Measurements from ENCODE around the gene NTN5. TPM values are rescaled to one million over a fixed set of nuclear protein-coding genes. Genes with fewer than 3 reads are reported as not detected.
A peak's percentile ranks its signal among the peaks of the same experiment; 100 is the strongest.

The NTN5 gene
- total RNA-seq, 1 experiment from 2014 or later = 0.57 TPM

DNA sequence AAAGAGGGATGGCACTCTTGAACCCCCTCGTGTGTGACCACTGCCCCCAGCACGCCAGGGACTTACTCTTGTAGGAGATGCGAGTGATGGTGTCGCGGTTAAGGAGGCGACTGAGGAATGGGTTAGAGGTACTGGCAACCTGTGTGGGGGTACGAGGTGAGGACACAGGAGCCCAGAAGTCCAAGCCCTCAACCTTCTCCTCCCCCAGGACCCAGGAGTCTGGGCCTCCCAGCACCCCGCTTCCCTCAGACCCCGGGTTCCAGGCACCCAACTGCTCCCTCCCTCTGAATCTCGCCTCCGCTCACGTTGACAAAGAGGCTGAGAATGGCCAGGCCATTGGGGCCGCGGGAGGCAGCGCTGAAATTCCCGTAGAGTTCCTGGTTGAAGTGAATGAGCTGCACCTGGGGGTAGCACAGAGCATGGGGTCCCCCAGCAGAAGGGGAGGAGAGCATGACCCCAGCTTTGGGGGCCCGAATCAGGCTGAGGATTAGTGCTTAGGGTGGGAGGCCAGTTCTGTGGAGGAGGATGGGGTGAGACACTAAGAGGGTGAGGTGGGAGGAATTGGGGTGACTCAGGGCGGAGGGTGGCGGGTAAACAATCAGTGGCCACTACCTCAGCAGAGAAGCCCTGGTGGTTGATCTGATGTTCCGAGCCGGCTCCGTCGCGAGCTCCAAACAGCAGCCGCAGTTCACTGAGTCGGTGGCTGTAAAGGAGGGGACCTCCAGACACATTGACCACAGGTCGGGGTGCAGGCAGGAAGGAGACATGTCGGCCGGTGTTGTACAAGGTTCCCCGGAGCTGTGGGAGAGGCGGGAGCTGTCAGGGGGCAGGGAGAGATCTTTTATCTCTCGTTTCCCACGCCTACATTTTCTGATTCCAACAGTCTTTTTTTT is 33.1 kb downstream of the NTN5 start:
- peak overlapping the region; percentile 80 for H3K27ac Mint-ChIP-seq (ENCODE audit: unreplicated experiment)
- CTCF ChIA-PET = interaction anchor here (0.6 to 0.7 kb wide), 3 partner anchors 23 to 137 kb away, joined by 3 to 4 read pairs (median 4); no protein-coding TSS in a partner anchor
- no peak for DNase-seq
- H3K36me3 Mint-ChIP-seq (ENCODE audit: insufficient read depth, unreplicated experiment) = peaks cover 45% of the 10 kb centered on the region
- TF ChIP-seq, protein P1, sequence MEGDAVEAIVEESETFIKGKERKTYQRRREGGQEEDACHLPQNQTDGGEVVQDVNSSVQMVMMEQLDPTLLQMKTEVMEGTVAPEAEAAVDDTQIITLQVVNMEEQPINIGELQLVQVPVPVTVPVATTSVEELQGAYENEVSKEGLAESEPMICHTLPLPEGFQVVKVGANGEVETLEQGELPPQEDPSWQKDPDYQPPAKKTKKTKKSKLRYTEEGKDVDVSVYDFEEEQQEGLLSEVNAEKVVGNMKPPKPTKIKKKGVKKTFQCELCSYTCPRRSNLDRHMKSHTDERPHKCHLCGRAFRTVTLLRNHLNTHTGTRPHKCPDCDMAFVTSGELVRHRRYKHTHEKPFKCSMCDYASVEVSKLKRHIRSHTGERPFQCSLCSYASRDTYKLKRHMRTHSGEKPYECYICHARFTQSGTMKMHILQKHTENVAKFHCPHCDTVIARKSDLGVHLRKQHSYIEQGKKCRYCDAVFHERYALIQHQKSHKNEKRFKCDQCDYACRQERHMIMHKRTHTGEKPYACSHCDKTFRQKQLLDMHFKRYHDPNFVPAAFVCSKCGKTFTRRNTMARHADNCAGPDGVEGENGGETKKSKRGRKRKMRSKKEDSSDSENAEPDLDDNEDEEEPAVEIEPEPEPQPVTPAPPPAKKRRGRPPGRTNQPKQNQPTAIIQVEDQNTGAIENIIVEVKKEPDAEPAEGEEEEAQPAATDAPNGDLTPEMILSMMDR (IDR thresholded peaks at IDR 0.05; ENCODE audit: unreplicated experiment) = no peak
- peaks cover 3% of the 10 kb centered on the region for H3K9me3 Mint-ChIP-seq (ENCODE audit: low read depth, unreplicated experiment)
- intact Hi-C loops (cut with micrococcal nuclease; ENCODE audit: unreplicated experiment) = loop anchor here (5.0 kb wide), 1 partner anchor 328 kb away; the partner anchor contains the start of gene FTL
- peak overlapping the region; percentile 70 for H3K4me3 Mint-ChIP-seq (ENCODE audit: low read depth, unreplicated experiment)
- no TSS peak for BruUV-seq (replicated peaks)
- peaks cover 35% of the 10 kb centered on the region for H3K4me1 Mint-ChIP-seq (ENCODE audit: low read depth, unreplicated experiment)
- H3K27me3 Mint-ChIP-seq (ENCODE audit: unreplicated experiment) = peaks cover 58% of the 10 kb centered on the region

DNA sequence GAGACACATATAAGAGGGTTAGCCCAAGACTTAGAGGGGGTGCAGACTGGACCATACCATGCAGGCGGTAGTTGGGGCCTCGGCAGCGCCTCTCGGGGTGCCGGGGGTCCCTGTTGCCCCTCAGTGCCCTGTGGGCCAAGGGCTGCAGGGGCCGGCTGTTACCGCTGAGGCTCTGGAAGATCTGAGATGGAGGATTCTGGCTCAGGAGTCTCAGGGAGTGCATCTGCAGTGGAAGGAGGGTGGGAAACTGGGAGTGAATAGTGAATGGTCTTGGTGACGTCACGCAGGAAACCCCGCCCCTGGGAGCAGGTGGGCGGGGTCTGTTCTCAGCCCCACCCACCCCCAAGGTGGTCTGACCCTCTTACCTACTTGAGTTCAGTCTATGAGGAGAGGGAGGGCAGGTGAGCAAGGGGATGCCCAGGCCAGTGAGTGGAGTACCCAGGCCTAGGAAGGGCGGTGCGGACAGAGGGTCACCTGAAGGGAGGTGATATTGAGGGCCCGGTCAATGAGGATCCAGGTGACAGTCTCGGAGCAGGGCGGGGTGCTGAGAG is 33.9 kb downstream of the NTN5 start:
- H3K9me3 Mint-ChIP-seq (ENCODE audit: low read depth, unreplicated experiment) = peaks cover 3% of the 10 kb centered on the region
- peak overlapping the region; percentile 70 for H3K4me3 Mint-ChIP-seq (ENCODE audit: low read depth, unreplicated experiment)
- peaks cover 35% of the 10 kb centered on the region for H3K4me1 Mint-ChIP-seq (ENCODE audit: low read depth, unreplicated experiment)
- TF ChIP-seq, protein P1 (IDR thresholded peaks at IDR 0.05; ENCODE audit: unreplicated experiment) = no peak
- BruUV-seq (replicated peaks) = no TSS peak
- peak overlapping the region; percentile 80 for H3K27ac Mint-ChIP-seq (ENCODE audit: unreplicated experiment)
- intact Hi-C loops (cut with micrococcal nuclease; ENCODE audit: unreplicated experiment) = loop anchor here (5.0 kb wide), 1 partner anchor 328 kb away; the partner anchor contains the start of gene FTL
- CTCF ChIA-PET = interaction anchor here (0.6 kb wide), 2 partner anchors 100 to 137 kb away, joined by 3 to 4 read pairs; no protein-coding TSS in a partner anchor
- DNase-seq = no peak
- peaks cover 51% of the 10 kb centered on the region for H3K36me3 Mint-ChIP-seq (ENCODE audit: insufficient read depth, unreplicated experiment)
- H3K27me3 Mint-ChIP-seq (ENCODE audit: unreplicated experiment) = peaks cover 58% of the 10 kb centered on the region

DNA sequence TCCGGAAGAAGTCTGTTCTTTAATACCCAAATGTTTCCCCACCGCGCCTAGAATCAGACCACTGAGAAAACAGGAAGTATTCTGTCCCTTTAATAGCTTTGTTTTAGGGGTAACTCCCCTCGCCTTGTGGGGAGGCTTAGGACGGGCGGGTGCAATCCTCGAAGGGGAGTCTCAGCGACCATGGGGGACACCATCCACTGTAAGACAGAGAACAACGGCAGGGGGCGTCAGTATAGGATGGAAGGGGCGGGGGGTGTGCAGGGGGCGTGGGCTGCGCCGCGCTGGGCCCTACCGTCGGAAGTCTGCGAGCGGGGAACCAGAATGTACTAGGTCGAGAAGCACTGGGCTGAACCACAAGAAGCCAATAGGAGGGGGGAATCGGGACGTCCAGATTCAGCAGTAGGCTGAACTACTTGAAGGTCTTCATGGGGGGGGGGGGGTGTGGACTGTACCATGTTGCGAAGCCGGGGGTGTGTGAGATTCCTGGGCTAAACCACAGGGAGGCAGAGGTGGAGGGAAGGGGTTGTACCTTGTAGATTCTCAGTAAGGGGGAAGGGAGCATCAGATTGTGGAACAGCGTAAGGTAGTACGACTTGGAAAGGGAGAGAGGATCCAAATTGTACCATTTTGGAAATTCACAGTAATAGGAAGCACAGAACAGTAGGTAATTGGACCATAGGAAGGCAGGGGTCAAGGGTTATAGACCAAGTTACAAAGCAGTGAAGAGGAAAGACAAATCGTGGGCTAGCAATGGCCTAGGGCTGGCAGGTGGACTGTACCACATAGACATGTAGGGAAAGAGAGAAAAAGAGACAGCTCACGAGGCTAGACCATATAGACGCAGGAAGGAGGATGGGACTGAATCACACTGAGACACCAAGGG is 34.6 kb downstream of the NTN5 start:
- H3K9me3 Mint-ChIP-seq (ENCODE audit: low read depth, unreplicated experiment) = peaks cover 3% of the 10 kb centered on the region
- H3K27me3 Mint-ChIP-seq (ENCODE audit: unreplicated experiment) = peaks cover 53% of the 10 kb centered on the region
- H3K4me3 Mint-ChIP-seq (ENCODE audit: low read depth, unreplicated experiment) = peak overlapping the region; percentile 70
- peaks cover 51% of the 10 kb centered on the region for H3K36me3 Mint-ChIP-seq (ENCODE audit: insufficient read depth, unreplicated experiment)
- BruUV-seq (replicated peaks) = no TSS peak
- intact Hi-C loops (cut with micrococcal nuclease; ENCODE audit: unreplicated experiment) = loop anchor here (5.0 kb wide), 1 partner anchor 329 kb away; the partner anchor contains the start of gene FTL
- DNase-seq = peak; percentile 64
- H3K4me1 Mint-ChIP-seq (ENCODE audit: low read depth, unreplicated experiment) = peaks cover 35% of the 10 kb centered on the region
- CTCF ChIA-PET = interaction anchor here (0.6 to 1.0 kb wide), 2 partner anchors 8 to 12 kb away, joined by 3 to 4 read pairs; partner anchors contain the start of gene CA11
- H3K27ac Mint-ChIP-seq (ENCODE audit: unreplicated experiment) = peak overlapping the region; percentile 80
- TF ChIP-seq, protein P1 (IDR thresholded peaks at IDR 0.05; ENCODE audit: unreplicated experiment) = no peak

Measured in Calu3 (cell line).